ENCODE measurements around the gene TLL1.

GRCh38 chr4:165991325-165992180 is 118.5 kb downstream of the TLL1 start:
- no peak for TF ChIP-seq EZH2 (IDR thresholded peaks at IDR 0.05; ENCODE audit: borderline replicate concordance, low read length)
- TF ChIP-seq CTCF (IDR thresholded peaks at IDR 0.05; ENCODE audit: low read length): no peak
